Ishikawa (cell line): ENCODE results near the gene SLAMF1.

ENCODE experiments used
- CEBPB ChIP-seq: IDR thresholded peaks from 2 replicates; pipeline ENCODE4 v1.6.1; 2012
- CREB1 ChIP-seq: IDR thresholded peaks from 2 replicates; pipeline ENCODE4 v1.6.1; 2012; ENCODE audit warnings: low read depth
- EGR1 ChIP-seq: IDR thresholded peaks from 2 replicates; pipeline ENCODE4 v1.6.1; 2012
- EP300 ChIP-seq: IDR thresholded peaks from 2 replicates; pipeline ENCODE4 v1.6.1; 2012; ENCODE audit warnings: borderline replicate concordance
- FOXM1 ChIP-seq: IDR thresholded peaks from 2 replicates; pipeline ENCODE4 v1.6.1; 2012; ENCODE audit warnings: low read depth, borderline replicate concordance
- NFIC ChIP-seq: IDR thresholded peaks from 2 replicates; pipeline ENCODE4 v1.6.1; 2012
- RAD21 ChIP-seq: IDR thresholded peaks from 2 replicates; pipeline ENCODE4 v1.6.1; 2012; ENCODE audit warnings: low read depth
- TAF1 ChIP-seq: IDR thresholded peaks from 2 replicates; pipeline ENCODE4 v1.6.1; 2012; ENCODE audit warnings: low read depth, mild to moderate bottlenecking
- TCF12 ChIP-seq: IDR thresholded peaks from 2 replicates; pipeline ENCODE4 v1.6.1; 2012; ENCODE audit warnings: low read depth
- TEAD4 ChIP-seq: IDR thresholded peaks from 2 replicates; pipeline ENCODE4 v1.6.1; 2012
- YY1 ChIP-seq: IDR thresholded peaks from 2 replicates; pipeline ENCODE4 v1.6.1; 2012; ENCODE audit warnings: low read depth
- ZBTB7A ChIP-seq: IDR thresholded peaks from 2 replicates; pipeline ENCODE4 v1.6.1; 2012; ENCODE audit warnings: low read depth
- TF ChIP-seq, protein P1 (sequence below): IDR thresholded peaks from 2 replicates; pipeline ENCODE4 v1.6.1; 2012; ENCODE audit warnings: low read depth, mild to moderate bottlenecking
- TF ChIP-seq, protein P2 (sequence below): IDR thresholded peaks from 2 replicates; pipeline ENCODE4 v1.6.1; 2012
- TF ChIP-seq, protein P3 (sequence below): IDR thresholded peaks from 2 replicates; pipeline ENCODE4 v1.6.1; 2012

Gene SLAMF1

GRCh38 chr1:160610569-160611242, 36.1 kb downstream of the SLAMF1 start:
- TF ChIP-seq, protein P1, sequence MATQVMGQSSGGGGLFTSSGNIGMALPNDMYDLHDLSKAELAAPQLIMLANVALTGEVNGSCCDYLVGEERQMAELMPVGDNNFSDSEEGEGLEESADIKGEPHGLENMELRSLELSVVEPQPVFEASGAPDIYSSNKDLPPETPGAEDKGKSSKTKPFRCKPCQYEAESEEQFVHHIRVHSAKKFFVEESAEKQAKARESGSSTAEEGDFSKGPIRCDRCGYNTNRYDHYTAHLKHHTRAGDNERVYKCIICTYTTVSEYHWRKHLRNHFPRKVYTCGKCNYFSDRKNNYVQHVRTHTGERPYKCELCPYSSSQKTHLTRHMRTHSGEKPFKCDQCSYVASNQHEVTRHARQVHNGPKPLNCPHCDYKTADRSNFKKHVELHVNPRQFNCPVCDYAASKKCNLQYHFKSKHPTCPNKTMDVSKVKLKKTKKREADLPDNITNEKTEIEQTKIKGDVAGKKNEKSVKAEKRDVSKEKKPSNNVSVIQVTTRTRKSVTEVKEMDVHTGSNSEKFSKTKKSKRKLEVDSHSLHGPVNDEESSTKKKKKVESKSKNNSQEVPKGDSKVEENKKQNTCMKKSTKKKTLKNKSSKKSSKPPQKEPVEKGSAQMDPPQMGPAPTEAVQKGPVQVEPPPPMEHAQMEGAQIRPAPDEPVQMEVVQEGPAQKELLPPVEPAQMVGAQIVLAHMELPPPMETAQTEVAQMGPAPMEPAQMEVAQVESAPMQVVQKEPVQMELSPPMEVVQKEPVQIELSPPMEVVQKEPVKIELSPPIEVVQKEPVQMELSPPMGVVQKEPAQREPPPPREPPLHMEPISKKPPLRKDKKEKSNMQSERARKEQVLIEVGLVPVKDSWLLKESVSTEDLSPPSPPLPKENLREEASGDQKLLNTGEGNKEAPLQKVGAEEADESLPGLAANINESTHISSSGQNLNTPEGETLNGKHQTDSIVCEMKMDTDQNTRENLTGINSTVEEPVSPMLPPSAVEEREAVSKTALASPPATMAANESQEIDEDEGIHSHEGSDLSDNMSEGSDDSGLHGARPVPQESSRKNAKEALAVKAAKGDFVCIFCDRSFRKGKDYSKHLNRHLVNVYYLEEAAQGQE, result no peak
- TF ChIP-seq EGR1, result no peak
- TF ChIP-seq TAF1, result no peak

GRCh38 chr1:160608941-160609340, 37.9 kb downstream of the SLAMF1 start:
- TF ChIP-seq, protein P2, sequence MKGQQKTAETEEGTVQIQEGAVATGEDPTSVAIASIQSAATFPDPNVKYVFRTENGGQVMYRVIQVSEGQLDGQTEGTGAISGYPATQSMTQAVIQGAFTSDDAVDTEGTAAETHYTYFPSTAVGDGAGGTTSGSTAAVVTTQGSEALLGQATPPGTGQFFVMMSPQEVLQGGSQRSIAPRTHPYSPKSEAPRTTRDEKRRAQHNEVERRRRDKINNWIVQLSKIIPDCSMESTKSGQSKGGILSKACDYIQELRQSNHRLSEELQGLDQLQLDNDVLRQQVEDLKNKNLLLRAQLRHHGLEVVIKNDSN, result no peak
- no peak for TF ChIP-seq TCF12
- no peak for TF ChIP-seq YY1
- TF ChIP-seq, protein P3, sequence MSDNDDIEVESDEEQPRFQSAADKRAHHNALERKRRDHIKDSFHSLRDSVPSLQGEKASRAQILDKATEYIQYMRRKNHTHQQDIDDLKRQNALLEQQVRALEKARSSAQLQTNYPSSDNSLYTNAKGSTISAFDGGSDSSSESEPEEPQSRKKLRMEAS, result no peak
- TF ChIP-seq ZBTB7A, result no peak
- TF ChIP-seq, protein P1, result no peak
- TF ChIP-seq NFIC, result no peak

GRCh38 chr1:160608514-160608913, 38.3 kb downstream of the SLAMF1 start:
- no peak for TF ChIP-seq YY1
- TF ChIP-seq, protein P2, result no peak
- TF ChIP-seq FOXM1, result no peak
- TF ChIP-seq ZBTB7A, result no peak
- TF ChIP-seq RAD21, result no peak
- TF ChIP-seq CEBPB, result no peak
- no peak for TF ChIP-seq EP300
- TF ChIP-seq TAF1, result no peak
- no peak for TF ChIP-seq NFIC

DNA sequence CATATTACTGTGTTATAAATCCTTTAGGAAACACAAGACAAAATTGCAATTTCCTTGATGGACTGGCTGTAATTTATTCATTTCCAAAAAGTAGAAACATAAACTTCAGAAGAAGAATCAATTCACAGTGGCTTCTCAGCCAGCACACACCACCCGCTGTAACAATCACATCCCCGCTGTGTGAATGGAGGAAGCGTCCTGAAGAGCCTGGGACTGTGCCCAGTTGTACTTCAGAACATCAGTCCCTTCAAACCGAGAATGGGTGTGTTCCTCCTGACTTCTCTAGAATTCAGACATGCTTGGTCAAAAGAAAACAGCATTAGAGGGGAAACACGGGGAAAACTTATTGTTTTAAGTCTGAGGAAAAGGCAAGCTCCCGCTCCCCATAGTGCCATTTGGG, 38.8 kb downstream of the SLAMF1 start:
- no peak for TF ChIP-seq EGR1

DNA sequence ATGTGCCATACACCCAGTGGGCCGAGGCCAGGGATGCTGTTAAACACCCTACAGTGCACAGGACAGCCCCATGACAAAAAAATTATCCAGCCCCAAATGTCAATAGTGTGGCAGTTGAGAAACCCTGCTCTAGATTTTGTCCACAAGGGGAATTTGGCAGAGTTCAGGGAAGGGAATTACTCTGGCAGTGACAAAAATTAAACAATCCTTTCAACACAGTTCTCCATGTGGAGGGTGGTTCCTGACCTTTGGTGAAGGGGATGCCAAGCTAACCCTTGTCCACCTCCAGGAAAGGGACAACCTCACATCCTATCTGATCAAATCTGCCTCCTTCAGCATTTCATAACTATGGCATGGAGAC, 39.2 kb downstream of the SLAMF1 start:
- no peak for TF ChIP-seq NFIC
- TF ChIP-seq, protein P1, result no peak
- no peak for TF ChIP-seq EP300
- no peak for TF ChIP-seq RAD21
- TF ChIP-seq ZBTB7A, result no peak
- no peak for TF ChIP-seq TCF12
- TF ChIP-seq FOXM1, result no peak
- TF ChIP-seq, protein P2, result no peak
- TF ChIP-seq YY1, result no peak
- TF ChIP-seq, protein P3, result no peak
- no peak for TF ChIP-seq TAF1
- TF ChIP-seq EGR1, result no peak
- TF ChIP-seq CEBPB, result no peak
- TF ChIP-seq TEAD4, result no peak
- no peak for TF ChIP-seq CREB1
